PC-9 (cell line): Measurements from ENCODE around the gene OXSM. TPM values are rescaled to one million over a fixed set of nuclear protein-coding genes. Genes with fewer than 3 reads are reported as not detected.

Experiments
- BruUV-seq: library from RNA; stranded (reverse); fragments of 400-500 nt; replicated peaks from 2 replicates; lab custom pipeline; 2021; lab: Mats Ljungman, UMichigan
- CTCF ChIA-PET: fragments of 300-600 bp; sonication (Branson Sonifier 250); formaldehyde crosslinking; loops from one replicate; lab custom pipeline; 2022; ENCODE audit warnings: antibody characterized with exemption; lab: Charles Lee
- POLR2A ChIA-PET: fragments of 300-600 bp; sonication (Branson Sonifier 250); formaldehyde crosslinking; loops from one replicate; lab custom pipeline; 2022; ENCODE audit warnings: antibody characterized with exemption; ENCODE audit not compliant: unreplicated experiment; lab: Charles Lee
- DNase-seq, 2 experiments: peaks; one replicate each; pipeline versions ENCODE4 v3.0.0 to v3.0.0-alpha.2; 2015 to 2022; ENCODE audit warnings: mixed read lengths in 1 of 2
- H2AFZ ChIP-seq: fragments of 200-600 bp; sonication (generic); 2 replicates; pipeline ENCODE4 v1.8.1; 2017; ENCODE audit warnings: antibody characterized with exemption
- H3F3A ChIP-seq: fragments of 200-600 bp; sonication (generic); 2 replicates; pipeline ENCODE4 v1.8.1; 2017; ENCODE audit warnings: antibody characterized with exemption, mild to moderate bottlenecking, low read depth; ENCODE audit not compliant: insufficient read depth
- H3K27ac ChIP-seq: fragments of 200-600 bp; sonication (generic); 2 replicates; pipeline ENCODE4 v1.6.1; 2016; ENCODE audit warnings: mixed run types
- H3K27me3 ChIP-seq: fragments of 200-600 bp; sonication (generic); 2 replicates; pipeline ENCODE4 v1.6.1; 2016; ENCODE audit warnings: low read depth, mixed run types; ENCODE audit not compliant: insufficient read depth
- H3K36me3 ChIP-seq: fragments of 200-600 bp; sonication (generic); 2 replicates; pipeline ENCODE4 v1.6.1; 2016; ENCODE audit warnings: low read depth, mixed run types
- H3K4me1 ChIP-seq: fragments of 200-600 bp; sonication (generic); replicated peaks from 2 replicates; pipeline ENCODE4 v1.6.1; 2016; ENCODE audit warnings: mixed run types; ENCODE audit not compliant: insufficient read depth
- H3K4me2 ChIP-seq: fragments of 200-600 bp; sonication (generic); 2 replicates; pipeline ENCODE4 v1.6.1; 2017; ENCODE audit warnings: mixed run types
- H3K4me3 ChIP-seq: fragments of 200-600 bp; sonication (generic); 2 replicates; pipeline ENCODE4 v1.6.1; 2016; ENCODE audit warnings: mixed run types
- H3K79me2 ChIP-seq: fragments of 200-600 bp; sonication (generic); 2 replicates; pipeline ENCODE4 v1.6.1; 2017; ENCODE audit warnings: low read depth, mixed run types
- H3K9me2 ChIP-seq: fragments of 200-600 bp; sonication (generic); 2 replicates; pipeline ENCODE4 v1.8.1; 2017; ENCODE audit warnings: mild to moderate bottlenecking; ENCODE audit not compliant: insufficient read depth
- H3K9me3 ChIP-seq: fragments of 200-600 bp; sonication (generic); 2 replicates; pipeline ENCODE4 v1.8.1; 2016; ENCODE audit warnings: low read depth; ENCODE audit not compliant: insufficient read depth
- H4K20me1 ChIP-seq: fragments of 200-600 bp; sonication (generic); 2 replicates; pipeline ENCODE4 v1.8.1; 2017; ENCODE audit not compliant: insufficient read depth
- CTCF ChIP-seq: fragments of 200-600 bp; sonication (generic); conservative IDR thresholded peaks from 2 replicates; pipeline ENCODE4 v1.6.1; 2017; ENCODE audit warnings: mixed run types, antibody characterized with exemption, mild to moderate bottlenecking, moderate library complexity
- EZH2 ChIP-seq: fragments of 200-600 bp; sonication (generic); IDR thresholded peaks from 2 replicates; pipeline ENCODE4 v1.8.0; 2017; ENCODE audit warnings: antibody characterized with exemption, low read depth
- intact Hi-C: fragments of 100-400 bp; cut with micrococcal nuclease; formaldehyde crosslinking; loops from one replicate; pipeline ENCODE4 v1.10.0; 2022; ENCODE audit not compliant: unreplicated experiment
- total RNA-seq: library from RNA; stranded (reverse); gene quantifications from 2 replicates; pipeline ENCODE4 v1.2.3, GENCODE V29; 2021

OXSM gene
- total RNA-seq, 1 experiment from 2014 or later, result 13.8 TPM

- Histone ChIP-seq H3F3A (peaks cover 4% of the 10 kb centered on the region; the same call in 1 of the 2 replicates), H4K20me1 (no peaks in the 10 kb centered on the region), H3K27ac (no peak overlapping the region), H3K9me2 (no peaks in the 10 kb centered on the region), H3K27me3 (no peaks in the 10 kb centered on the region), H3K4me3 (no peak overlapping the region), H3K36me3 (no peaks in the 10 kb centered on the region), H3K79me2 (peaks cover 41% of the 10 kb centered on the region), H3K9me3 (no peaks in the 10 kb centered on the region), H3K4me2 (no peak overlapping the region), H2AFZ (no peak overlapping the region), H3K4me1 (peaks cover 31% of the 10 kb centered on the region)
- DNase-seq, result no peak
- POLR2A ChIA-PET, result no interaction called here
- intact Hi-C loops, result loop anchor here (5.0 kb wide), 1 partner anchor 72 kb away; no protein-coding TSS in a partner anchor
- CTCF ChIA-PET, result interaction anchor here (0.5 to 0.7 kb wide), 2 partner anchors 75 to 113 kb away, joined by 10 to 25 read pairs; no protein-coding TSS in a partner anchor
- BruUV-seq, result no TSS peak
- no peak for TF ChIP-seq CTCF
- TF ChIP-seq EZH2, result no peak
Observed at GRCh38 chr3:25784971-25785370, 4.9 kb upstream of the OXSM start.

DNA sequence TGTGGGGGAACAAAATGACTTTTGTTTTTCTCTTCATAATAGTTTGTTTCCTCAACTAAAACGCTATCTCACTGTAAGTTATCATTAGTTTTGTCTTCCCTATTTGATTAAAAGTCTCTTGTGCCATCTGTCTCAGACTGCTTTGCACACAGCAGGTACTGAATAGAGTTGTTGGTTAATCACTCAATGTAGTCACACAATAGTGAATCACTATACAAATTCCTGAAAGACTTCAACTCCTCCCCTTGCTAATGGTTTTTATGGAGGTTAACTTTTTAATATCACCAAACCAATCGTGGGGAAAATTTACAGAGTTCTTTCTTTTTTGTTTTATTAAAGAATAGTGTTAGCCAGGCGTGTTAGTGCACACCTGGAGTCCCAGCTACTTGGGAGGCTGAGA is 4.1 kb upstream of the OXSM start:
- DNase-seq, result no peak
- intact Hi-C loops, result no loop called here
- H3K4me1 ChIP-seq, result peaks cover 32% of the 10 kb centered on the region
- H3K79me2 ChIP-seq, result peaks cover 32% of the 10 kb centered on the region
- no peaks in the 10 kb centered on the region for H3K27me3 ChIP-seq
- CTCF ChIA-PET, result no interaction called here
- no peaks in the 10 kb centered on the region for H3K9me2 ChIP-seq
- no peaks in the 10 kb centered on the region for H3K9me3 ChIP-seq
- no TSS peak for BruUV-seq
- no peaks in the 10 kb centered on the region for H3K36me3 ChIP-seq
- H3K4me2 ChIP-seq, result no peak overlapping the region
- POLR2A ChIA-PET, result interaction anchor here (0.7 kb wide), 1 partner anchor 193 kb away, joined by 6 read pairs; no protein-coding TSS in a partner anchor
- H3F3A ChIP-seq, result peaks cover 11% of the 10 kb centered on the region; the same call in 1 of the 2 replicates
- TF ChIP-seq CTCF, result no peak
- no peak for TF ChIP-seq EZH2
- no peak overlapping the region for H3K4me3 ChIP-seq
- H4K20me1 ChIP-seq, result no peaks in the 10 kb centered on the region
- no peak overlapping the region for H2AFZ ChIP-seq
- H3K27ac ChIP-seq, result no peak overlapping the region

DNA sequence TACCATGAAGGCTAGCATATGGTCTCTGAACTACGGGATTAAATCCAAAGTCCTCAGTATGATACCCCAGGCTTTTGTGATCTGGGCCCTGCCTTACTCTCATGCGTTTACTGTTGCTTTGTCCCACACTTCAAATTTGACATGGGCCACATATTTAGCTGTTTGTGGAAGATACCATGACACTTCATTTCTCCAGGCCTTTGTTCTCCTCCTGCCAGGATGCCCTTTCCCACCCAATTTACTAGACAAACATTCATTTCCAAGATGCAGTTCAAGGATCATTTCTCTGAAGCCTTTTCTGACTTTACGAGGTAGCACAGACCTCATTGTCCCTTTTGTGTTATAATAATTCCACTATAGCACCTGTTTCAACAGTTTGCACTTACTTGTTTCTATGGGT is 2.2 kb upstream of the OXSM start:
- Histone ChIP-seq H3K9me3 (no peaks in the 10 kb centered on the region), H3K79me2 (peaks cover 14% of the 10 kb centered on the region), H3F3A (peaks cover 13% of the 10 kb centered on the region; the same call in 1 of the 2 replicates), H3K27ac (no peak overlapping the region), H3K9me2 (no peaks in the 10 kb centered on the region), H3K27me3 (no peaks in the 10 kb centered on the region), H3K4me2 (peak overlapping the region; percentile 88; the same call in 1 of the 2 replicates), H4K20me1 (no peaks in the 10 kb centered on the region), H3K4me1 (peaks cover 22% of the 10 kb centered on the region), H3K36me3 (no peaks in the 10 kb centered on the region), H2AFZ (no peak overlapping the region), H3K4me3 (no peak overlapping the region; the same call in 1 of the 2 replicates)
- POLR2A ChIA-PET, result interaction anchor here (0.7 kb wide), 1 partner anchor 32 kb away, joined by 4 read pairs; no protein-coding TSS in a partner anchor
- no TSS peak for BruUV-seq
- TF ChIP-seq EZH2 (no peak), CTCF (no peak)
- CTCF ChIA-PET, result no interaction called here
- intact Hi-C loops, result no loop called here
- no peak for DNase-seq
